GM19328 (cell line): Measurements from ENCODE around the gene OR2AG2.
"Not testable (repeated sequence)": the region's sequence is repeated elsewhere in the genome, so short reads cannot be mapped to it uniquely, and the experiment has no call there.

Source experiments
- ATAC-seq: cut with Tn5 transposase; IDR thresholded peaks from one replicate; pipeline ENCODE4 v1.9.1; 2021; ENCODE audit warnings: mild to moderate bottlenecking, moderate library complexity; ENCODE audit not compliant: unreplicated experiment

The OR2AG2 gene

GRCh38 chr11:6771926-6772893 is at the start of gene OR2AG2:
TSS of gene OR2AG2 (minus strand) at chr11:6771976. CDS start at chr11:6768957, 3,019 bp downstream.
- peak; percentile 83 for ATAC-seq

GRCh38 chr11:6818967-6819366 is 47.2 kb upstream of the OR2AG2 start:
- ATAC-seq: no peak

GRCh38 chr11:6817694-6818093 is 45.9 kb upstream of the OR2AG2 start:
- ATAC-seq: no peak

- ATAC-seq: no peak
Observed at GRCh38 chr11:6813656-6814055, 41.9 kb upstream of the OR2AG2 start.

GRCh38 chr11:6812390-6813005 is 40.7 kb upstream of the OR2AG2 start:
- ATAC-seq: no peak

- ATAC-seq: not testable (repeated sequence)
Observed at GRCh38 chr11:6801075-6801474, 29.3 kb upstream of the OR2AG2 start.

- no peak for ATAC-seq
Observed at GRCh38 chr11:6799402-6799801, 27.6 kb upstream of the OR2AG2 start, which contains the start of gene OR6A2. TSS of gene OR6A2 (minus strand) at chr11:6799689. CDS start at chr11:6795708, 3,981 bp downstream.

- no peak for ATAC-seq
Observed at GRCh38 chr11:6794639-6795038, 22.9 kb upstream of the OR2AG2 start.

- no peak for ATAC-seq
Observed at GRCh38 chr11:6790546-6790945, 18.8 kb upstream of the OR2AG2 start.

GRCh38 chr11:6782720-6783119 is 10.9 kb upstream of the OR2AG2 start, which contains the start of gene OR2AG1:
TSS of gene OR2AG1 (plus strand) at chr11:6783020. CDS start at chr11:6785038, 2,018 bp downstream.
- no peak for ATAC-seq

- ATAC-seq: no peak
Observed at GRCh38 chr11:6780829-6781228, 9.1 kb upstream of the OR2AG2 start.

- ATAC-seq: no peak
Observed at GRCh38 chr11:6778518-6778917, 6.7 kb upstream of the OR2AG2 start.

- no peak for ATAC-seq
Observed at GRCh38 chr11:6757373-6757967, 14.3 kb downstream of the OR2AG2 start.

- ATAC-seq: no peak
Observed at GRCh38 chr11:6755953-6756347, 15.8 kb downstream of the OR2AG2 start.

GRCh38 chr11:6755303-6755952 is 16.3 kb downstream of the OR2AG2 start:
- no peak for ATAC-seq

- no peak for ATAC-seq
Observed at GRCh38 chr11:6747097-6747668, 24.6 kb downstream of the OR2AG2 start.

GRCh38 chr11:6746626-6747025 is 25.1 kb downstream of the OR2AG2 start:
- ATAC-seq: peak; percentile 7

GRCh38 chr11:6746086-6746618 is 25.6 kb downstream of the OR2AG2 start:
- ATAC-seq: peak; percentile 76

GRCh38 chr11:6745465-6746015 is 26.2 kb downstream of the OR2AG2 start:
- peak; percentile 56 for ATAC-seq

GRCh38 chr11:6745018-6745417 is 26.8 kb downstream of the OR2AG2 start:
- ATAC-seq: no peak
